Measurements from ENCODE around the gene DIDO1. TPM values are rescaled to one million over a fixed set of nuclear protein-coding genes. Genes with fewer than 3 reads are reported as not detected.
A peak's percentile ranks its signal among the peaks of the same experiment; 100 is the strongest.

DIDO1 gene
- total RNA-seq, 2 donors from 2014 or later: 58.3 to 65.7 TPM

- Mint-ChIP-seq H3K27me3 (no peaks in the 10 kb centered on the region), H3K4me1 (peaks cover 47% of the 10 kb centered on the region), H3K4me3 (no peak overlapping the region), H3K36me3 (ENCODE audit: low read depth) (peaks cover 5% of the 10 kb centered on the region), H3K27ac (peak overlapping the region; percentile 68)
- DNase-seq: no peak
- no peak for ATAC-seq
- H3K9me3 ChIP-seq (ENCODE audit: control insufficient read depth, low read length, poor library complexity, severe bottlenecking): no peaks in the 10 kb centered on the region
These were observed 13.2 kb downstream of the DIDO1 start for GRCh38 chr20:62913043-62913630.

- Mint-ChIP-seq H3K27me3 (no peaks in the 10 kb centered on the region), H3K27ac (no peak overlapping the region), H3K36me3 (ENCODE audit: low read depth) (peaks cover 5% of the 10 kb centered on the region), H3K4me3 (no peak overlapping the region), H3K4me1 (peaks cover 39% of the 10 kb centered on the region)
- no peaks in the 10 kb centered on the region for H3K9me3 ChIP-seq (ENCODE audit: control insufficient read depth, low read length, poor library complexity, severe bottlenecking)
- ATAC-seq (no peak), DNase-seq (no peak)
These were observed 14.5 kb downstream of the DIDO1 start for GRCh38 chr20:62911701-62912280.

GRCh38 chr20:62910777-62911497, 15.4 kb downstream of the DIDO1 start:
- Mint-ChIP-seq H3K4me1 (peaks cover 36% of the 10 kb centered on the region), H3K27me3 (no peaks in the 10 kb centered on the region)
- DNase-seq: no peak

GRCh38 chr20:62910217-62910766, 16.0 kb downstream of the DIDO1 start:
- H3K4me1 Mint-ChIP-seq: peaks cover 35% of the 10 kb centered on the region

More at GRCh38 chr20:62910777-62911497, 15.4 kb downstream of the DIDO1 start:
- peak overlapping the region; percentile 14 for H3K27ac Mint-ChIP-seq
- peaks cover 5% of the 10 kb centered on the region for H3K36me3 Mint-ChIP-seq (ENCODE audit: low read depth)
- no peak overlapping the region for H3K4me3 Mint-ChIP-seq
- ATAC-seq: no peak
- H3K9me3 ChIP-seq (ENCODE audit: control insufficient read depth, low read length, poor library complexity, severe bottlenecking): no peaks in the 10 kb centered on the region

GRCh38 chr20:62908971-62909791, 17.1 kb downstream of the DIDO1 start:
- peaks cover 13% of the 10 kb centered on the region for H3K36me3 Mint-ChIP-seq (ENCODE audit: low read depth)
- H3K27ac Mint-ChIP-seq: peak overlapping the region; percentile 47
- no peaks in the 10 kb centered on the region for H3K27me3 Mint-ChIP-seq
- ATAC-seq: no peak
- peaks cover 31% of the 10 kb centered on the region for H3K4me1 Mint-ChIP-seq
- no peak overlapping the region for H3K4me3 Mint-ChIP-seq
- DNase-seq: no peak
- no peaks in the 10 kb centered on the region for H3K9me3 ChIP-seq (ENCODE audit: control insufficient read depth, low read length, poor library complexity, severe bottlenecking)

More at GRCh38 chr20:62910217-62910766, 16.0 kb downstream of the DIDO1 start:
- no peak for DNase-seq
- Mint-ChIP-seq H3K27me3 (no peaks in the 10 kb centered on the region), H3K36me3 (ENCODE audit: low read depth) (peaks cover 7% of the 10 kb centered on the region), H3K4me3 (no peak overlapping the region), H3K27ac (peak overlapping the region; percentile 41)
- no peak for ATAC-seq
- no peaks in the 10 kb centered on the region for H3K9me3 ChIP-seq (ENCODE audit: control insufficient read depth, low read length, poor library complexity, severe bottlenecking)

GRCh38 chr20:62907384-62908317, 18.7 kb downstream of the DIDO1 start:
- Mint-ChIP-seq H3K4me3 (peak overlapping the region; percentile 49), H3K4me1 (peaks cover 22% of the 10 kb centered on the region)

GRCh38 chr20:62906647-62907375, 19.5 kb downstream of the DIDO1 start:
- Mint-ChIP-seq H3K36me3 (ENCODE audit: low read depth) (peaks cover 13% of the 10 kb centered on the region), H3K4me1 (peaks cover 22% of the 10 kb centered on the region), H3K27me3 (no peaks in the 10 kb centered on the region), H3K4me3 (no peak overlapping the region), H3K27ac (peak overlapping the region; percentile 79)
- H3K9me3 ChIP-seq (ENCODE audit: control insufficient read depth, low read length, poor library complexity, severe bottlenecking): no peaks in the 10 kb centered on the region
- ATAC-seq (no peak), DNase-seq (no peak)

More at GRCh38 chr20:62907384-62908317, 18.7 kb downstream of the DIDO1 start:
- peaks cover 13% of the 10 kb centered on the region for H3K36me3 Mint-ChIP-seq (ENCODE audit: low read depth)
- ATAC-seq (peak; percentile 80), DNase-seq (peak in 1 of 3 donors; percentile 31)
- H3K27me3 Mint-ChIP-seq: no peaks in the 10 kb centered on the region
- peak overlapping the region; percentile 79 for H3K27ac Mint-ChIP-seq
- no peaks in the 10 kb centered on the region for H3K9me3 ChIP-seq (ENCODE audit: control insufficient read depth, low read length, poor library complexity, severe bottlenecking)

- H3K27me3 Mint-ChIP-seq: no peaks in the 10 kb centered on the region
- ATAC-seq (no peak), DNase-seq (no peak)
These were observed 20.1 kb downstream of the DIDO1 start for GRCh38 chr20:62906209-62906608.

GRCh38 chr20:62905536-62906117, 20.7 kb downstream of the DIDO1 start:
- peaks cover 20% of the 10 kb centered on the region for H3K4me1 Mint-ChIP-seq
- ATAC-seq (no peak), DNase-seq (no peak)
- H3K4me3 Mint-ChIP-seq: no peak overlapping the region
- H3K9me3 ChIP-seq (ENCODE audit: control insufficient read depth, low read length, poor library complexity, severe bottlenecking): no peaks in the 10 kb centered on the region
- H3K27ac Mint-ChIP-seq: peak overlapping the region; percentile 79
- no peaks in the 10 kb centered on the region for H3K27me3 Mint-ChIP-seq
- H3K36me3 Mint-ChIP-seq (ENCODE audit: low read depth): peaks cover 13% of the 10 kb centered on the region

More at GRCh38 chr20:62906209-62906608, 20.1 kb downstream of the DIDO1 start:
- peaks cover 22% of the 10 kb centered on the region for H3K4me1 Mint-ChIP-seq
- no peaks in the 10 kb centered on the region for H3K9me3 ChIP-seq (ENCODE audit: control insufficient read depth, low read length, poor library complexity, severe bottlenecking)
- peak overlapping the region; percentile 7 for H3K4me3 Mint-ChIP-seq
- H3K36me3 Mint-ChIP-seq (ENCODE audit: low read depth): peaks cover 13% of the 10 kb centered on the region
- H3K27ac Mint-ChIP-seq: peak overlapping the region; percentile 79

GRCh38 chr20:62902926-62903615, 23.2 kb downstream of the DIDO1 start:
- no peaks in the 10 kb centered on the region for H3K27me3 Mint-ChIP-seq
- ATAC-seq: no peak
- no peaks in the 10 kb centered on the region for H3K9me3 ChIP-seq (ENCODE audit: control insufficient read depth, low read length, poor library complexity, severe bottlenecking)
- H3K4me1 Mint-ChIP-seq: peaks cover 30% of the 10 kb centered on the region
- H3K27ac Mint-ChIP-seq: peak overlapping the region; percentile 57
- DNase-seq: no peak
- H3K36me3 Mint-ChIP-seq (ENCODE audit: low read depth): peaks cover 8% of the 10 kb centered on the region
- H3K4me3 Mint-ChIP-seq: no peak overlapping the region

GRCh38 chr20:62901891-62902290, 24.4 kb downstream of the DIDO1 start:
- no peak for ATAC-seq
- Mint-ChIP-seq H3K27ac (peak overlapping the region; percentile 80), H3K36me3 (ENCODE audit: low read depth) (peaks cover 8% of the 10 kb centered on the region), H3K27me3 (no peaks in the 10 kb centered on the region), H3K4me1 (peaks cover 26% of the 10 kb centered on the region), H3K4me3 (no peak overlapping the region)
- no peak for DNase-seq
- H3K9me3 ChIP-seq (ENCODE audit: control insufficient read depth, low read length, poor library complexity, severe bottlenecking): no peaks in the 10 kb centered on the region
